HG02623 (cell line): ENCODE measurements around the gene FBXL17.

Experiments
- ATAC-seq: cut with Tn5 transposase; IDR thresholded peaks from one replicate; pipeline ENCODE4 v1.9.1; 2021; ENCODE audit warnings: moderate library complexity; ENCODE audit not compliant: unreplicated experiment

The FBXL17 gene

DNA sequence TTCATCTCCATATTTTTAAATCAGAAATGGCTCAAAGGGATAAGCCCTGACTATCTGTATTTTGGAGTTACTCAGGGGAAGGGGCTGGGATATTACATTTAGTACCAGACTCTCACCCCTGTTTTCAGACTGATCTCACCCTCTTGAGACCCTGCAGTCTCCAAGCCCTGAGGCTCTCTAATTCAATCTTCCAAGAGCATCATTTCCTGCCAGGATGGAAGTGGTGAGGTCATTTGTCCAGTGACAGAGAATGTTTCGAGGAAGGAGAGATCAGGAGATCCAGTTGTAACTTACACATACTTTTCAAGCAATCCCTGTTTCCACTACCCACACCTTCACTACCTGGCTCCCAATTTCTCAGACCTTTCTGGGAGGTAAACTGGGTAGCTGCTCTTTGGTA, 415.7 kb downstream of the FBXL17 start:
- ATAC-seq, result no peak

- no peak for ATAC-seq
These were observed 417.2 kb downstream of the FBXL17 start for GRCh38 chr5:107964722-107965121.

DNA sequence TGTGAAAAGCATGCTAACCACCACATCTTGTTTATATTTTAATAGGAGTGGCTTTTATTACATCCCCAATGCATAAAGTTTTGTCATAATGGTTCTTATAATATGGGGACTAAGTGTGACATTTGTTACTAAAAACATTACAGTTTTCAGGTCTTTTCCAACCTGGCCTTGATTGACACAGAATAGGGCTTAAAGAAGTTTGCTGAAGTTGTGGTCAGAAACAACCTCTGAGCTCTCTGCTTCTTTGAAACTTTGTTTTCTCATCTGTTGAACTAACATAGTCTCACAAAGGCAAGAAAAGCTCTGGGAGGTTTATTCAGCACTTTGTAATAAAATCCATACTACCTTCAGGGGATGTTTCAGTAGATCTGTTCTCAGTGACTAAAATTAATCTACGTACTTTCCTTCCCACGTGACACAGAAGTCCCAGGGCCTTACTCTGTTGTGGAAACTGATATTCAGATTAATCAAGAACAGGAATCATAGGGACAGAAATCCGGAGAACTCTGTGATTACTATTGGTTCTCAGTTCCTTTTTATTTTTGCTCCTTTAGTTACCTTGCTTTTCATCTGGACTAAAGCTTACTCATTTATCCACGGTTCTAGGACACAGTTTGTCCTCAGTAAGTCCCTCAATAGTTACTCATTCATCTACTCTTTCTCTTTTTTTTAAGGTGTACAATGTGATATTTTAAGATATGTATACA, 422.2 kb downstream of the FBXL17 start:
- ATAC-seq, result no peak

GRCh38 chr5:107958861-107959260, 423.0 kb downstream of the FBXL17 start:
- no peak for ATAC-seq

GRCh38 chr5:107958432-107958831, 423.5 kb downstream of the FBXL17 start:
- no peak for ATAC-seq

DNA sequence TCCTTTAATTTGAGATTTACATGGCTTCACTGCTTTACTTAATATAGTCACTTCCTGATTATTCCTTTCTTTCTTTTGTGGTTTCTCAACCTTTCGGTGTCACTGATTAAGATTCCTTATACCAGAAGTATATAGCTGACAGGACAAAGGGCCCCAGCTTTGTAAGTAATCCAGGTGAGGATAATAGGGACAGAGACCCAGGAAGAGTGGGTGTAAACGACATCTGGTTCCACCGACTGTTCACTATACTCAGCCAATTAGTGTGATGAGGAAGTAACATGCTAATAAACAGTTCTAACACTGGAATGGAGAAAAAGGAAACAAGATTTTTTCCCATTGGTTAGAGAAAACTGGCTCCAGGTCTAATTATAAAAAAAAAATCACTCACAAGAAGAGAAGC, 424.8 kb downstream of the FBXL17 start:
- no peak for ATAC-seq

- ATAC-seq, result no peak
These were observed 426.6 kb downstream of the FBXL17 start for GRCh38 chr5:107955321-107955720.

DNA sequence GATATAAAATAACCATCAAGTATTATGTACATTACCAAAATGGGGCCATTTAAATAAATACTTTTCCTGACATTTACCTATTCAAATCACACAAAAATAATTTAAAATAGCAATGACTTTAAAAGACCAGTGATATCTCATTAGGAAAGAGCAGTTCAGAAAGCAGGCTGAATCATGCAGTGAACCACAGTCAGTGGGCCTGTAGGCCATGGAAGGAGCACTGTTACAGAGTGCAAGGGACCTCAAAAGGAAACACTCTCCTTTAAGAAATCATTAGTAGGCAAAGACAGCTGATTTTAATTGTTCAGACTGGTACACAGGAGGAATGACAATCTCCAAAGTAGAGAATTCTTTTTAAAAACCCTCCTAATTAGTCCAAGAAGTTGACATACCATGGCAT, 427.6 kb downstream of the FBXL17 start:
- ATAC-seq, result no peak

- no peak for ATAC-seq
These were observed 429.4 kb downstream of the FBXL17 start for GRCh38 chr5:107952450-107952849.

- no peak for ATAC-seq
These were observed 430.6 kb downstream of the FBXL17 start for GRCh38 chr5:107951309-107951708.

DNA sequence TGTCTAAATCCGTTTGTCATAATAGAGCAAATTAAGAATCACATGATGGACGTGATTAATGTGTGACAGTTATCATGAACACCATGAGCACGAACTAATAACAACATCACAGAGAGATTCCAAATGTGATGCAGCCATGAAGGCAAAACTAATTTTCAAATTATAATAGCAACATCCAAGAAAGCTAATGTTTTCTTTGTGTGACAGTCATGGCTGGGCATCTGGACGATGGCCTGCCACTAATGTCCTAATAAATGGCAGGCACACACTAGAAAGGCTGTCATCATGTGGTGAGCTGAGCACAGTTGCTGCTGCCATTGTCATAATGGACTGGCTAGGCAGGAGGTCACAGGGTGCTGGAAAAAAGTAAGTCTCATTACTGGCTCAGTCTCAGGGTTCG, 431.1 kb downstream of the FBXL17 start:
- no peak for ATAC-seq

- no peak for ATAC-seq
These were observed 432.1 kb downstream of the FBXL17 start for GRCh38 chr5:107949688-107950341.

- ATAC-seq, result no peak
These were observed 433.5 kb downstream of the FBXL17 start for GRCh38 chr5:107948377-107948776.

DNA sequence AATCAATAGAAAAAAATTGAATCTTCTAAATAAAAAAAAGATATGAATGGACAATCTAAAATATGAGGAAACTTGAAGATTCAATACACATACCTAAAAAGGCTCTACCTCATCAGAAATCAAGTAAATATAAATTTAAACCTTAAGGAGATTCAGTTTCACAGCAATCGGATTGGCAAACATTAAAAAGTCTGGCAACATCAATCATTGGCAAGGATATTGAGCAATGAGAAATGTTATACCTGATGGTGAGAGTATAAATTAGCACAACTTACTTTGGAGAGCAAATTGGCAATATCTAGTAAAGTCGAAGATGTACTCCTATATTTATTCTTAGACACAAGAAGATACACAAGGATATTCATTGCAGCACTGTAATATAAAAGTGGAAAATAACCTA, 436.8 kb downstream of the FBXL17 start:
- ATAC-seq, result no peak

- ATAC-seq, result no peak
These were observed 438.0 kb downstream of the FBXL17 start for GRCh38 chr5:107943923-107944322.

DNA sequence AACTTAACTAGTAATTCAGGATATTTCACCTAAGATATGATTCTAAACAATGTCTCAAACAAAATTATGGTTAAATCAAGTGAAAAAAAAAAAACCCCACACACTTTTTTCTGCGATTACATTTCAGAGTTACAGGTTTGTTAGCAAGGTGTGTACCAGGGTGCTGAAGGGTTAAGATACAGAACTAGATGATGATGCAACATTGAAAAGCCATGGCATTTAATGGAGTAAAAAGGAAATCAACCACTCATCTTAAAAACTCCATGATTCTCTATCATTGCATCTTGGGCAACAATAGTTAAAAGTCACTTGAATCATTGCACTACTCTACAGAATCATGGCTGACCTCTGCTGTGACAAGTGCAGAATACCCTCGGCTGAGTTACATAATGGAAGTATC, 440.9 kb downstream of the FBXL17 start:
- ATAC-seq, result no peak

- no peak for ATAC-seq
These were observed 444.1 kb downstream of the FBXL17 start for GRCh38 chr5:107937651-107938355.

- ATAC-seq, result no peak
These were observed 444.7 kb downstream of the FBXL17 start for GRCh38 chr5:107937204-107937603.

- ATAC-seq, result no peak
These were observed 445.4 kb downstream of the FBXL17 start for GRCh38 chr5:107936515-107936914.

DNA sequence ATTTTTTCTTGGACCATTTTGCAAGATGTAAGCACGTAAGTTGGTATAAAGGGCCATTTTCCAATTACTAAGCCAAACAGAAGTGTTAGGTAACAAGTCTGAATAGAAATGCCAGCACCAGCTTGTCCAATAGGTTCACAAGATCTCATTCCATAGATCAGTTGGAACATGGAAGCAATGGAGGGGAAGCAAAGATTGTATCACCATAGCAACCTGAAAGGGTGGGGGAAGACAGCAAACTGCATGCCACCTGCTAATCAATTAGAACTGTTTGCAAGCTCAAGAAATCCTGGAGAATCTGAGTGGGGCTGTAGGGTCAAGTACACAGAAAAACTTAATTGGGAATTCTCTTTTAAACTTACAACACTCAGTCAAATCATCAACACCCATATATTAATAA, 446.3 kb downstream of the FBXL17 start:
- ATAC-seq, result no peak

GRCh38 chr5:107933326-107933725, 448.6 kb downstream of the FBXL17 start:
- ATAC-seq, result no peak

GRCh38 chr5:107930891-107931290, 451.0 kb downstream of the FBXL17 start:
- ATAC-seq, result no peak
